Measurements from ENCODE around the gene KLHL20. TPM values are rescaled to one million over a fixed set of nuclear protein-coding genes. Genes with fewer than 3 reads are reported as not detected.

The KLHL20 gene
- total and polyA plus RNA-seq, 2 of the 13 experiments (the other 11 are each of a cell fraction or from before 2014, with no cell fraction given) = 7.4 to 14.3 TPM

DNA sequence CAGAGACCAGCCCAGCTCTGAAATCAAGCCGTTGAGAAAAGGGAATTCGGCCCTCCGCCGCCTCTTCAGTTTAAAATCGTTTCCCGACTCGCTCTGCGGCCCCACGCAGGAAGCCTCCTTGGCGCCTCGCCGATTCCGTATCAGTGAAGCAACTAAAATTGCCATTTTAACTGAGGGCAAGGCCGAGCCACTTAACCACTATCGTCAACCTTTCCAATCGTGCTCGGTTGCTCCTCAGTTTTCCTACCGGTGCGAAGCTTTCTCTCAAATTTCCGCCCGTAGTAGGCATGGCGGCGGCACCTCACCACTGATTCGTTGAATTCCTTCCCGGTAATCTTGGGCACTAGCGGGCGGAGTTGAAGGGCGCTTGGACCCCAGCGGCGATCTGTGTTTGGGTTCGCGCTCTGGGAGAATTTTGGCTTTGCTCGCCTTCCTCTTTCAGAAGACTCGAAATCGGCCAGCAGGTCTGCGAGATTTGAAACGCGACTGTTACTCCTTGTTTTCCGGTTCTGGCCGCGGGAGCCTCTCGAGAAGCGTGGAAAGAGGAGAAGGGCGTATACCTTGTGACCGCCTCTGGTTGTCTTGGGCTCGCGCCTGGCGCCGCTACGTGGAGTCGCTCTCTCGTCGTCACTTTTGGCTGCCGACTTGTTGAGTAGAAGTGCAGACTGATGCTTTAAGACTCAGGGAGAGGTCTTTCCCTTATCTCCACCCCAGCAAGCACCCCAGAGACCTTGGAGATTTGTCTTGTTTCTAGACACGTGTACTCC, 109.7 kb downstream of the KLHL20 start, which contains the start of the genes CENPL and DARS2 (continued):
- TF ChIP-seq, protein P1, sequence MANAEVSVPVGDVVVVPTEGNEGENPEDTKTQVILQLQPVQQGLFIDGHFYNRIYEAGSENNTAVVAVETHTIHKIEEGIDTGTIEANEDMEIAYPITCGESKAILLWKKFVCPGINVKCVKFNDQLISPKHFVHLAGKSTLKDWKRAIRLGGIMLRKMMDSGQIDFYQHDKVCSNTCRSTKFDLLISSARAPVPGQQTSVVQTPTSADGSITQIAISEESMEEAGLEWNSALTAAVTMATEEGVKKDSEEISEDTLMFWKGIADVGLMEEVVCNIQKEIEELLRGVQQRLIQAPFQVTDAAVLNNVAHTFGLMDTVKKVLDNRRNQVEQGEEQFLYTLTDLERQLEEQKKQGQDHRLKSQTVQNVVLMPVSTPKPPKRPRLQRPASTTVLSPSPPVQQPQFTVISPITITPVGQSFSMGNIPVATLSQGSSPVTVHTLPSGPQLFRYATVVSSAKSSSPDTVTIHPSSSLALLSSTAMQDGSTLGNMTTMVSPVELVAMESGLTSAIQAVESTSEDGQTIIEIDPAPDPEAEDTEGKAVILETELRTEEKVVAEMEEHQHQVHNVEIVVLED (CRISPR knock-in tag; IDR thresholded peaks at IDR 0.05; ENCODE audit: borderline replicate concordance) = peak; percentile 96
- TF ChIP-seq YEATS2 (CRISPR knock-in tag; IDR thresholded peaks at IDR 0.05; ENCODE audit: borderline replicate concordance) (peak; percentile 84; the same call in 1 of the 2 replicates), ZFP37 (CRISPR knock-in tag; IDR thresholded peaks at IDR 0.05; ENCODE audit: borderline replicate concordance) (0 out of 2 replicates have a peak, but pooled peaks have one; percentile 16), POLR2AphosphoS5 (IDR thresholded peaks at IDR 0.05; ENCODE audit: low read depth, low read length) (peak; percentile 72), SMC3 (IDR thresholded peaks at IDR 0.05; ENCODE audit: low read length) (no peak), ZMAT3 (CRISPR knock-in tag; conservative IDR thresholded peaks at IDR 0.05) (no peak; the same call in 1 of the 2 replicates), ZBTB8A (CRISPR knock-in tag; IDR thresholded peaks at IDR 0.05; ENCODE audit: borderline replicate concordance, low read depth) (no peak), ZNF468 (CRISPR knock-in tag; IDR thresholded peaks at IDR 0.05) (0 out of 2 replicates have a peak, but pooled peaks have one; percentile 60), ZNF572 (CRISPR knock-in tag; IDR thresholded peaks at IDR 0.05) (no peak), ZNF670 (CRISPR knock-in tag; IDR thresholded peaks at IDR 0.05; ENCODE audit: borderline replicate concordance) (no peak), SYNCRIP (IDR thresholded peaks at IDR 0.05; ENCODE audit: insufficient read depth, low read depth, low read length) (no peak), PPARG (CRISPR knock-in tag; conservative IDR thresholded peaks at IDR 0.05) (peak; percentile 14; the same call in 1 of the 2 replicates), NFRKB (IDR thresholded peaks at IDR 0.05) (peak; percentile 68), HOXA9 (CRISPR knock-in tag; IDR thresholded peaks at IDR 0.05; ENCODE audit: borderline replicate concordance) (no peak; the same call in 1 of the 2 replicates)
- TF ChIP-seq, protein P2, sequence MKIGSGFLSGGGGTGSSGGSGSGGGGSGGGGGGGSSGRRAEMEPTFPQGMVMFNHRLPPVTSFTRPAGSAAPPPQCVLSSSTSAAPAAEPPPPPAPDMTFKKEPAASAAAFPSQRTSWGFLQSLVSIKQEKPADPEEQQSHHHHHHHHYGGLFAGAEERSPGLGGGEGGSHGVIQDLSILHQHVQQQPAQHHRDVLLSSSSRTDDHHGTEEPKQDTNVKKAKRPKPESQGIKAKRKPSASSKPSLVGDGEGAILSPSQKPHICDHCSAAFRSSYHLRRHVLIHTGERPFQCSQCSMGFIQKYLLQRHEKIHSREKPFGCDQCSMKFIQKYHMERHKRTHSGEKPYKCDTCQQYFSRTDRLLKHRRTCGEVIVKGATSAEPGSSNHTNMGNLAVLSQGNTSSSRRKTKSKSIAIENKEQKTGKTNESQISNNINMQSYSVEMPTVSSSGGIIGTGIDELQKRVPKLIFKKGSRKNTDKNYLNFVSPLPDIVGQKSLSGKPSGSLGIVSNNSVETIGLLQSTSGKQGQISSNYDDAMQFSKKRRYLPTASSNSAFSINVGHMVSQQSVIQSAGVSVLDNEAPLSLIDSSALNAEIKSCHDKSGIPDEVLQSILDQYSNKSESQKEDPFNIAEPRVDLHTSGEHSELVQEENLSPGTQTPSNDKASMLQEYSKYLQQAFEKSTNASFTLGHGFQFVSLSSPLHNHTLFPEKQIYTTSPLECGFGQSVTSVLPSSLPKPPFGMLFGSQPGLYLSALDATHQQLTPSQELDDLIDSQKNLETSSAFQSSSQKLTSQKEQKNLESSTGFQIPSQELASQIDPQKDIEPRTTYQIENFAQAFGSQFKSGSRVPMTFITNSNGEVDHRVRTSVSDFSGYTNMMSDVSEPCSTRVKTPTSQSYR (CRISPR knock-in tag; IDR thresholded peaks at IDR 0.05; ENCODE audit: borderline replicate concordance) = no peak
- TF ChIP-seq, protein P3, sequence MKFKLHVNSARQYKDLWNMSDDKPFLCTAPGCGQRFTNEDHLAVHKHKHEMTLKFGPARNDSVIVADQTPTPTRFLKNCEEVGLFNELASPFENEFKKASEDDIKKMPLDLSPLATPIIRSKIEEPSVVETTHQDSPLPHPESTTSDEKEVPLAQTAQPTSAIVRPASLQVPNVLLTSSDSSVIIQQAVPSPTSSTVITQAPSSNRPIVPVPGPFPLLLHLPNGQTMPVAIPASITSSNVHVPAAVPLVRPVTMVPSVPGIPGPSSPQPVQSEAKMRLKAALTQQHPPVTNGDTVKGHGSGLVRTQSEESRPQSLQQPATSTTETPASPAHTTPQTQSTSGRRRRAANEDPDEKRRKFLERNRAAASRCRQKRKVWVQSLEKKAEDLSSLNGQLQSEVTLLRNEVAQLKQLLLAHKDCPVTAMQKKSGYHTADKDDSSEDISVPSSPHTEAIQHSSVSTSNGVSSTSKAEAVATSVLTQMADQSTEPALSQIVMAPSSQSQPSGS (CRISPR knock-in tag; IDR thresholded peaks at IDR 0.05) = no peak
- TF ChIP-seq, protein P4, sequence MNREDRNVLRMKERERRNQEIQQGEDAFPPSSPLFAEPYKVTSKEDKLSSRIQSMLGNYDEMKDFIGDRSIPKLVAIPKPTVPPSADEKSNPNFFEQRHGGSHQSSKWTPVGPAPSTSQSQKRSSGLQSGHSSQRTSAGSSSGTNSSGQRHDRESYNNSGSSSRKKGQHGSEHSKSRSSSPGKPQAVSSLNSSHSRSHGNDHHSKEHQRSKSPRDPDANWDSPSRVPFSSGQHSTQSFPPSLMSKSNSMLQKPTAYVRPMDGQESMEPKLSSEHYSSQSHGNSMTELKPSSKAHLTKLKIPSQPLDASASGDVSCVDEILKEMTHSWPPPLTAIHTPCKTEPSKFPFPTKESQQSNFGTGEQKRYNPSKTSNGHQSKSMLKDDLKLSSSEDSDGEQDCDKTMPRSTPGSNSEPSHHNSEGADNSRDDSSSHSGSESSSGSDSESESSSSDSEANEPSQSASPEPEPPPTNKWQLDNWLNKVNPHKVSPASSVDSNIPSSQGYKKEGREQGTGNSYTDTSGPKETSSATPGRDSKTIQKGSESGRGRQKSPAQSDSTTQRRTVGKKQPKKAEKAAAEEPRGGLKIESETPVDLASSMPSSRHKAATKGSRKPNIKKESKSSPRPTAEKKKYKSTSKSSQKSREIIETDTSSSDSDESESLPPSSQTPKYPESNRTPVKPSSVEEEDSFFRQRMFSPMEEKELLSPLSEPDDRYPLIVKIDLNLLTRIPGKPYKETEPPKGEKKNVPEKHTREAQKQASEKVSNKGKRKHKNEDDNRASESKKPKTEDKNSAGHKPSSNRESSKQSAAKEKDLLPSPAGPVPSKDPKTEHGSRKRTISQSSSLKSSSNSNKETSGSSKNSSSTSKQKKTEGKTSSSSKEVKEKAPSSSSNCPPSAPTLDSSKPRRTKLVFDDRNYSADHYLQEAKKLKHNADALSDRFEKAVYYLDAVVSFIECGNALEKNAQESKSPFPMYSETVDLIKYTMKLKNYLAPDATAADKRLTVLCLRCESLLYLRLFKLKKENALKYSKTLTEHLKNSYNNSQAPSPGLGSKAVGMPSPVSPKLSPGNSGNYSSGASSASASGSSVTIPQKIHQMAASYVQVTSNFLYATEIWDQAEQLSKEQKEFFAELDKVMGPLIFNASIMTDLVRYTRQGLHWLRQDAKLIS (CRISPR knock-in tag; IDR thresholded peaks at IDR 0.05) = no peak
- TF ChIP-seq, protein P5, sequence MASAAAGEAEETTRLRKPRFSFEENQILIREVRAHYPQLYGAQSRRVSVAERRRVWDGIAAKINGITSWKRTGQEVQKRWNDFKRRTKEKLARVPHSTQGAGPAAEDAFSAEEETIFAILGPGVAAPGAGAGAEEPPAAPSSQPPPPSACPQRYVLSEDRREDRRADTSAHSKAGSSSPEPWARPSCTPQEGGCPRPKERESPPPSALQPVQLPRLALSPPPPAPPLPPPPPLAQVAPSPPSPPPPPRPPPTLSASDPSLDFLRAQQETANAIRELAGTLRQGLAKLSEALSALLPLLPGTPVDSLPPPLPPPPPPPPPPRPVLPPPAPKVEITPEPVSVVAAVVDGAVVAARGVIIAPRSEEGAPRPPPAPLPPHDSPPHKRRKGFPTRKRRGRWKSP (CRISPR knock-in tag; IDR thresholded peaks at IDR 0.05) = peak; percentile 88

Measured in HepG2 (cell line).